Keratinocyte (primary cell): ENCODE results near the gene TXNL1. TPM values are rescaled to one million over a fixed set of nuclear protein-coding genes. Genes with fewer than 3 reads are reported as not detected.

Experiments
- DNase-seq: peaks from one replicate; pipeline ENCODE4 v3.0.0-alpha.2; 2011; ENCODE audit warnings: low read depth, missing footprints, low spot score
- FAIRE-seq: peaks from 2 replicates; lab custom pipeline; 2011; peaks lifted over from hg19 to GRCh38; lab: Jason Lieb, UNC
- H2AFZ ChIP-seq: 2 replicates; pipeline ENCODE4 v1.6.0; 2012; ENCODE audit warnings: low read length, control low read depth, inconsistent platforms; ENCODE audit not compliant: control insufficient read depth
- H3K27ac ChIP-seq: 2 replicates; pipeline ENCODE4 v1.5.1; 2011; ENCODE audit warnings: low read length; ENCODE audit not compliant: control insufficient read depth, insufficient read depth
- H3K27me3 ChIP-seq: 3 replicates; pipeline ENCODE4 v1.6.0; 2011; ENCODE audit warnings: low read length; ENCODE audit not compliant: control insufficient read depth, insufficient read depth; ENCODE audit errors: extremely low read depth
- H3K36me3 ChIP-seq, 2 experiments: 2 replicates in 1 of 2; 3 replicates in 1 of 2; pipeline ENCODE4 v1.5.1; 2011; ENCODE audit warnings: low read length in 2 of 2, mild to moderate bottlenecking in 1 of 2; ENCODE audit not compliant: control insufficient read depth in 2 of 2, insufficient read depth in 2 of 2; ENCODE audit errors: extremely low read depth in 1 of 2
- H3K4me1 ChIP-seq: 3 replicates; pipeline ENCODE4 v1.5.1; 2011; ENCODE audit warnings: low read length; ENCODE audit not compliant: control insufficient read depth, insufficient read depth; ENCODE audit errors: extremely low read depth
- H3K4me2 ChIP-seq: 3 replicates; pipeline ENCODE4 v1.6.0; 2011; ENCODE audit warnings: low read depth, low read length; ENCODE audit not compliant: control insufficient read depth, insufficient read depth; ENCODE audit errors: extremely low read depth
- H3K4me3 ChIP-seq, 3 experiments: fragments of 200-600 bp in 1 of 3; sonication (generic) in 1 of 3; 2 replicates in 2 of 3; 3 replicates in 1 of 3; pipeline ENCODE4 v1.5.1; 2011 to 2016; ENCODE audit warnings: low read length in 3 of 3, mild to moderate bottlenecking in 3 of 3, control low read depth in 2 of 3, inconsistent platforms in 1 of 3, low read depth in 1 of 3, mixed read lengths in 1 of 3, mixed run types in 1 of 3, moderate library complexity in 1 of 3; ENCODE audit not compliant: control insufficient read depth in 2 of 3, insufficient read depth in 2 of 3; ENCODE audit errors: extremely low read depth in 1 of 3
- H3K79me2 ChIP-seq: 2 replicates; pipeline ENCODE4 v1.6.0; 2012; ENCODE audit warnings: low read length; ENCODE audit not compliant: control insufficient read depth, insufficient read depth
- H3K9ac ChIP-seq: 3 replicates; pipeline ENCODE4 v1.6.0; 2011; ENCODE audit warnings: low read length; ENCODE audit not compliant: control insufficient read depth, insufficient read depth; ENCODE audit errors: extremely low read depth
- H3K9me1 ChIP-seq: 3 replicates; pipeline ENCODE4 v1.6.0; 2011; ENCODE audit warnings: low read length; ENCODE audit not compliant: control insufficient read depth, insufficient read depth; ENCODE audit errors: extremely low read depth
- H3K9me3 ChIP-seq: 2 replicates; pipeline ENCODE4 v1.5.1; 2012; ENCODE audit warnings: low read depth, low read length; ENCODE audit not compliant: control insufficient read depth
- H4K20me1 ChIP-seq: 3 replicates; pipeline ENCODE4 v1.6.0; 2011; ENCODE audit warnings: low read length; ENCODE audit not compliant: control insufficient read depth, insufficient read depth; ENCODE audit errors: extremely low read depth
- CTCF ChIP-seq, 3 experiments: IDR thresholded peaks in 1 of 3; conservative IDR thresholded peaks in 1 of 3; optimal IDR thresholded peaks in 1 of 3; 2 replicates in 2 of 3; 3 replicates in 1 of 3; pipeline versions ENCODE3 to v1.5.1; 2011; ENCODE audit warnings: low read length in 3 of 3, mild to moderate bottlenecking in 3 of 3, moderate library complexity in 2 of 3, control low read depth in 1 of 3, inconsistent platforms in 1 of 3; ENCODE audit not compliant: insufficient read depth in 2 of 3; ENCODE audit errors: extremely low read depth in 1 of 3
- EZH2 ChIP-seq: IDR thresholded peaks from one replicate; pipeline ENCODE4 v1.6.1; 2012; ENCODE audit warnings: inconsistent platforms, mild to moderate bottlenecking, low read length, moderate library complexity
- dilution Hi-C: fragments of 300-500 bp; cut with MboI; formaldehyde crosslinking; loops from one replicate; pipeline ENCODE4 v1.7.0; 2020; ENCODE audit warnings: low sequenced_read_pairs; ENCODE audit not compliant: extremely low pct_ligation_motif_present
- polyA plus RNA-seq, 5 experiments: library from polyadenylated mRNA; depleted of rRNA in 3 of 5; stranded (reverse) in 3 of 5; stranded (forward) in 1 of 5; unstranded in 1 of 5; fragments of >200 nt; gene quantifications; 1 replicate in 1 of 5; 2 replicates in 3 of 5; 3 replicates in 1 of 5; pipeline versions ENCODE4 v1.2.1 to v1.2.3, GENCODE V29; 2011 to 2012; ENCODE audit warnings: missing spikeins in 2 of 5, low read depth in 1 of 5, low replicate concordance in 1 of 5

The TXNL1 gene
- polyA plus RNA-seq, 1 donor (not counting 4 experiments of a cell fraction or from before 2014, with no cell fraction given), result 92.5 TPM

- H3K36me3 ChIP-seq, result peaks cover 2 to 7% of the 10 kb centered on the region in 2 experiments
- H3K27ac ChIP-seq, result peak overlapping the region; percentile 96
- no peaks in the 10 kb centered on the region for H3K27me3 ChIP-seq
- peaks cover 55% of the 10 kb centered on the region for H3K79me2 ChIP-seq
- peak overlapping the region; percentile 99 for H3K9ac ChIP-seq
- H3K4me1 ChIP-seq, result peaks cover 15% of the 10 kb centered on the region
- peak overlapping the region; percentile 95 for H3K4me2 ChIP-seq
- no peaks in the 10 kb centered on the region for H3K9me3 ChIP-seq
- H3K9me1 ChIP-seq, result no peaks in the 10 kb centered on the region
- DNase-seq (no peak), FAIRE-seq (no peak)
- peak overlapping the region; percentile 76 for H2AFZ ChIP-seq
- TF ChIP-seq EZH2 (no peak), CTCF (optimal IDR thresholded peaks at IDR 0.05 in 1 of 3, IDR thresholded peaks at IDR 0.05 in 1 of 3, conservative IDR thresholded peaks at IDR 0.05 in 1 of 3; ENCODE audit: extremely low read depth in 1 of 3, insufficient read depth in 2 of 3, low read length in 3 of 3) (no peak)
- H4K20me1 ChIP-seq, result peaks cover under 1% of the 10 kb centered on the region
- H3K4me3 ChIP-seq, result peak overlapping the region; percentile 87 to 99 (median 89)
- dilution Hi-C loops, result no loop called here
Observed at GRCh38 chr18:56637711-56638231, 621 bp downstream of the TXNL1 start.

GRCh38 chr18:56637176-56637575 is 1.2 kb downstream of the TXNL1 start:
- Histone ChIP-seq H3K4me1 (peaks cover 15% of the 10 kb centered on the region), H4K20me1 (peaks cover 4% of the 10 kb centered on the region), H2AFZ (no peak overlapping the region), H3K27me3 (no peaks in the 10 kb centered on the region), H3K9me3 (no peaks in the 10 kb centered on the region), H3K27ac (peak overlapping the region; percentile 96), H3K36me3 (peaks cover 2 to 7% of the 10 kb centered on the region in 2 experiments), H3K79me2 (peaks cover 61% of the 10 kb centered on the region), H3K9me1 (no peaks in the 10 kb centered on the region), H3K4me2 (peak overlapping the region; percentile 95), H3K4me3 (peak overlapping the region; percentile 87 to 99 (median 89)), H3K9ac (peak overlapping the region; percentile 99)
- dilution Hi-C loops, result no loop called here
- TF ChIP-seq CTCF (optimal IDR thresholded peaks at IDR 0.05 in 1 of 3, IDR thresholded peaks at IDR 0.05 in 1 of 3, conservative IDR thresholded peaks at IDR 0.05 in 1 of 3; ENCODE audit: extremely low read depth in 1 of 3, insufficient read depth in 2 of 3, low read length in 3 of 3), result no peak
- no peak for TF ChIP-seq EZH2
- DNase-seq, result no peak
- FAIRE-seq, result no peak
